DMS79 (cell line): ENCODE measurements around the gene TMEM108.

ENCODE experiments used
- DNase-seq: peaks from one replicate; lab custom pipeline; 2025; lab: John Stamatoyannopoulos, UW

Gene TMEM108

GRCh38 chr3:133236901-133237300, 198.7 kb downstream of the TMEM108 start:
- no peak for DNase-seq

GRCh38 chr3:133237380-133237779, 199.2 kb downstream of the TMEM108 start:
- no peak for DNase-seq

GRCh38 chr3:133238015-133238414, 199.8 kb downstream of the TMEM108 start:
- DNase-seq, result no peak

- no peak for DNase-seq
Observed at GRCh38 chr3:133246119-133246518, 207.9 kb downstream of the TMEM108 start.

GRCh38 chr3:133246773-133247172, 208.6 kb downstream of the TMEM108 start:
- DNase-seq, result no peak

- DNase-seq, result no peak
Observed at GRCh38 chr3:133248389-133248788, 210.2 kb downstream of the TMEM108 start.

- DNase-seq, result no peak
Observed at GRCh38 chr3:133249490-133249889, 211.3 kb downstream of the TMEM108 start.

- no peak for DNase-seq
Observed at GRCh38 chr3:133254151-133254550, 216.0 kb downstream of the TMEM108 start.

GRCh38 chr3:133254716-133255115, 216.5 kb downstream of the TMEM108 start:
- no peak for DNase-seq

- no peak for DNase-seq
Observed at GRCh38 chr3:133256787-133257483, 218.7 kb downstream of the TMEM108 start.

GRCh38 chr3:133258358-133258757, 220.2 kb downstream of the TMEM108 start:
- DNase-seq, result no peak

GRCh38 chr3:133259767-133260166, 221.6 kb downstream of the TMEM108 start:
- peak; percentile 22 for DNase-seq

GRCh38 chr3:133262333-133262732, 224.1 kb downstream of the TMEM108 start:
- DNase-seq, result no peak

GRCh38 chr3:133264920-133265319, 226.7 kb downstream of the TMEM108 start:
- no peak for DNase-seq

- peak; percentile 32 for DNase-seq
Observed at GRCh38 chr3:133268726-133269134, 230.5 kb downstream of the TMEM108 start.

GRCh38 chr3:133269393-133269792, 231.2 kb downstream of the TMEM108 start:
- DNase-seq, result peak; percentile 79

GRCh38 chr3:133270631-133271030, 232.4 kb downstream of the TMEM108 start:
- no peak for DNase-seq

- no peak for DNase-seq
Observed at GRCh38 chr3:133271042-133271441, 232.9 kb downstream of the TMEM108 start.

GRCh38 chr3:133271539-133271938, 233.3 kb downstream of the TMEM108 start:
- no peak for DNase-seq

GRCh38 chr3:133273346-133273745, 235.2 kb downstream of the TMEM108 start:
- DNase-seq, result no peak

GRCh38 chr3:133274477-133274876, 236.3 kb downstream of the TMEM108 start:
- no peak for DNase-seq

GRCh38 chr3:133276594-133276993, 238.4 kb downstream of the TMEM108 start:
- no peak for DNase-seq

GRCh38 chr3:133277813-133278212, 239.6 kb downstream of the TMEM108 start:
- no peak for DNase-seq
